Measurements from ENCODE around the gene RAF1. TPM values are rescaled to one million over a fixed set of nuclear protein-coding genes. Genes with fewer than 3 reads are reported as not detected.

RAF1 gene
- total and polyA plus RNA-seq, 8 donors, result 36.7 to 156 (median 76.9) TPM

GRCh38 chr3:12559520-12559919, 104.4 kb downstream of the RAF1 start:
- Histone ChIP-seq H3K36me3 (no peaks in the 10 kb centered on the region), H3K4me3 (no peak overlapping the region), H3K9me3 (no peaks in the 10 kb centered on the region), H3K27ac (no peak overlapping the region), H3K4me1 (peaks cover 35 to 67% (median 52%) of the 10 kb centered on the region in 4 donors), H3K27me3 (peaks cover 0 to 7% (median 0%) of the 10 kb centered on the region in 3 donors)
- no peak for TF ChIP-seq CTCF (IDR thresholded peaks at IDR 0.05)
- DNase-seq, result no peak
- intact Hi-C loops (cut with DNase I; ENCODE audit: low total_unique reads), result no loop called here
- 69 to 84% (median 76%) methylated on average over 3 of the region's 3 CpGs for WGBS, 5 donors

GRCh38 chr3:12558706-12559105, 105.2 kb downstream of the RAF1 start:
- DNase-seq, result no peak
- Histone ChIP-seq H3K4me3 (peak overlapping the region in 2 of 4 donors; percentile 62 to 79), H3K27ac (no peak overlapping the region), H3K4me1 (peaks cover 35 to 72% (median 57%) of the 10 kb centered on the region in 4 donors), H3K9me3 (no peaks in the 10 kb centered on the region), H3K36me3 (no peaks in the 10 kb centered on the region), H3K27me3 (peaks cover 0 to 15% (median 6%) of the 10 kb centered on the region in 3 donors)
- intact Hi-C loops (cut with DNase I; ENCODE audit: low total_unique reads), result no loop called here
- TF ChIP-seq CTCF (IDR thresholded peaks at IDR 0.05) (no peak), EP300 (IDR thresholded peaks at IDR 0.05) (no peak), POLR2A (IDR thresholded peaks at IDR 0.05) (no peak), POLR2AphosphoS5 (IDR thresholded peaks at IDR 0.05) (no peak)
- 70 to 81% (median 70%) methylated on average over 4 of the region's 4 CpGs for WGBS, 5 donors

- Histone ChIP-seq H3K27me3 (peaks cover 0 to 26% (median 11%) of the 10 kb centered on the region in 3 donors), H3K4me1 (peaks cover 35 to 69% (median 54%) of the 10 kb centered on the region in 4 donors), H3K36me3 (no peaks in the 10 kb centered on the region), H3K4me3 (peak overlapping the region; percentile 62 to 86 (median 81)), H3K27ac (peak overlapping the region; percentile 92 to 98 (median 96)), H3K9me3 (no peaks in the 10 kb centered on the region)
- DNase-seq, result peak in 1 of 2 donors; percentile 37
- WGBS, 5 donors, result 1% methylated on average over 18 of the region's 18 CpGs
- TF ChIP-seq POLR2AphosphoS5 (IDR thresholded peaks at IDR 0.05) (no peak), POLR2A (IDR thresholded peaks at IDR 0.05) (no peak), CTCF (IDR thresholded peaks at IDR 0.05) (no peak), EP300 (IDR thresholded peaks at IDR 0.05) (no peak)
- intact Hi-C loops (cut with DNase I; ENCODE audit: low total_unique reads), result no loop called here
Observed at GRCh38 chr3:12557473-12558100, 106.3 kb downstream of the RAF1 start.

- DNase-seq, result peak; percentile 92 to 96
- WGBS, 5 donors, result 0 to 1% (median 0%) methylated on average over 35 to 77 of the region's 77 CpGs
- Histone ChIP-seq H3K4me3 (peak within 1 kb of the TSS; percentile 62 to 86 (median 81)), H3K27me3 (peaks cover 0 to 33% (median 14%) of the 10 kb centered on the region in 3 donors), H3K36me3 (no peaks in the 10 kb centered on the region), H3K27ac (peak within 1 kb of the TSS; percentile 92 to 98 (median 96)), H3K9me3 (no peaks in the 10 kb centered on the region), H3K4me1 (peaks cover 35 to 61% (median 51%) of the 10 kb centered on the region in 4 donors)
- TF ChIP-seq POLR2AphosphoS5 (IDR thresholded peaks at IDR 0.05) (peak; percentile 71 to 98 (median 98)), CTCF (IDR thresholded peaks at IDR 0.05) (no peak), POLR2A (IDR thresholded peaks at IDR 0.05) (peak in 2 of 4 donors; percentile 38 to 67)
- intact Hi-C loops (cut with DNase I; ENCODE audit: low total_unique reads), result no loop called here
Observed at GRCh38 chr3:12556690-12557472, 107.0 kb downstream of the RAF1 start, which contains the start of gene MKRN2. MKRN2 (plus strand) TSS chr3:12557087; CDS start chr3:12557151, 64 bp downstream.

Data from stomach (tissue), 9 donors.